HG03025 (cell line): ENCODE data around the gene FRG2B.
"Not testable (repeated sequence)": the region's sequence is repeated elsewhere in the genome, so short reads cannot be mapped to it uniquely, and the experiment has no call there.

Experiments used
- ATAC-seq: cut with Tn5 transposase; IDR thresholded peaks from one replicate; pipeline ENCODE4 v1.9.1; 2021; ENCODE audit warnings: mild to moderate bottlenecking, moderate library complexity; ENCODE audit not compliant: unreplicated experiment, low FRiP score

The FRG2B gene

GRCh38 chr10:133600657-133601056 is 25.9 kb downstream of the FRG2B start:
- ATAC-seq, result no peak

- ATAC-seq, result not testable (repeated sequence)
Observed at GRCh38 chr10:133599869-133600268, 26.7 kb downstream of the FRG2B start.

- no peak for ATAC-seq
Observed at GRCh38 chr10:133592716-133593115, 33.9 kb downstream of the FRG2B start.

- ATAC-seq, result no peak
Observed at GRCh38 chr10:133590970-133591359, 35.6 kb downstream of the FRG2B start.

- no peak for ATAC-seq
Observed at GRCh38 chr10:133590226-133590969, 36.2 kb downstream of the FRG2B start.

GRCh38 chr10:133577037-133577436 is 49.6 kb downstream of the FRG2B start:
- ATAC-seq, result not testable (repeated sequence)
